HEK293 (cell line): Measurements from ENCODE around the gene UBQLN1.
A peak's percentile ranks its signal among the peaks of the same experiment; 100 is the strongest.

Experiments
- EGR2 ChIP-seq: fragments of 450-650 bp; formaldehyde crosslinking; IDR thresholded peaks from 2 replicates; pipeline ENCODE4 v1.5.1; 2016; ENCODE audit warnings: low read depth, missing biosample characterization, missing genetic modification characterization
- PRDM2 ChIP-seq: fragments of 450-650 bp; formaldehyde crosslinking; IDR thresholded peaks from 2 replicates; pipeline ENCODE4 v1.5.1; 2016; ENCODE audit warnings: missing biosample characterization, missing genetic modification characterization, borderline replicate concordance
- PRDM4 ChIP-seq: fragments of 450-650 bp; formaldehyde crosslinking; IDR thresholded peaks from 2 replicates; pipeline ENCODE4 v1.5.1; 2017; ENCODE audit warnings: missing biosample characterization, missing genetic modification characterization
- YY1 ChIP-seq: fragments of 450-650 bp; formaldehyde crosslinking; IDR thresholded peaks from 2 replicates; pipeline ENCODE4 v1.5.1; 2018; ENCODE audit warnings: missing biosample characterization, missing genetic modification characterization
- ZBTB11 ChIP-seq: fragments of 450-650 bp; formaldehyde crosslinking; conservative IDR thresholded peaks from 2 replicates; pipeline ENCODE4 v1.5.1; 2016; ENCODE audit warnings: low read depth, missing biosample characterization, missing genetic modification characterization
- ZBTB17 ChIP-seq: fragments of 450-650 bp; formaldehyde crosslinking; IDR thresholded peaks from 2 replicates; pipeline ENCODE4 v1.5.1; 2016; ENCODE audit warnings: missing biosample characterization, missing genetic modification characterization
- ZBTB49 ChIP-seq: fragments of 450-650 bp; formaldehyde crosslinking; IDR thresholded peaks from 2 replicates; pipeline ENCODE4 v1.5.1; 2016; ENCODE audit warnings: missing biosample characterization, missing genetic modification characterization, low read depth
- ZNF335 ChIP-seq: fragments of 450-650 bp; formaldehyde crosslinking; conservative IDR thresholded peaks from 2 replicates; pipeline ENCODE4 v1.5.1; 2016; ENCODE audit warnings: missing biosample characterization, missing genetic modification characterization
- ZNF341 ChIP-seq: fragments of 450-650 bp; formaldehyde crosslinking; IDR thresholded peaks from 2 replicates; pipeline ENCODE4; 2016; ENCODE audit warnings: low read depth, missing biosample characterization, missing genetic modification characterization
- ZNF366 ChIP-seq: fragments of 450-650 bp; formaldehyde crosslinking; conservative IDR thresholded peaks from 2 replicates; pipeline ENCODE4 v1.5.1; 2016; ENCODE audit warnings: missing biosample characterization, missing genetic modification characterization
- ZNF561 ChIP-seq: fragments of 450-650 bp; IDR thresholded peaks from 2 replicates; pipeline ENCODE4 v1.5.1; 2018; ENCODE audit warnings: missing biosample characterization, missing genetic modification characterization, borderline replicate concordance
- ZNF610 ChIP-seq: fragments of 450-650 bp; formaldehyde crosslinking; IDR thresholded peaks from 2 replicates; pipeline ENCODE4 v1.5.1; 2016; ENCODE audit warnings: missing biosample characterization, missing genetic modification characterization, borderline replicate concordance
- ZNF626 ChIP-seq: fragments of 450-650 bp; sonication (Bioruptor Pico); formaldehyde crosslinking; IDR thresholded peaks from 2 replicates; pipeline ENCODE4 v1.5.1; 2018; ENCODE audit warnings: missing biosample characterization, missing genetic modification characterization, inconsistent platforms
- ZNF704 ChIP-seq: fragments of 450-650 bp; formaldehyde crosslinking; IDR thresholded peaks from 2 replicates; pipeline ENCODE4 v1.5.1; 2016; ENCODE audit warnings: missing biosample characterization, missing genetic modification characterization
- ZNF777 ChIP-seq: fragments of 450-650 bp; formaldehyde crosslinking; IDR thresholded peaks from 2 replicates; pipeline ENCODE4 v1.5.1; 2017; ENCODE audit warnings: missing biosample characterization, missing genetic modification characterization, borderline replicate concordance
- ZSCAN18 ChIP-seq: fragments of 450-650 bp; formaldehyde crosslinking; IDR thresholded peaks from 2 replicates; pipeline ENCODE4 v1.5.1; 2016; ENCODE audit warnings: missing biosample characterization, missing genetic modification characterization
- ZSCAN30 ChIP-seq: fragments of 450-650 bp; IDR thresholded peaks from 2 replicates; pipeline ENCODE4 v1.5.1; 2018; ENCODE audit warnings: missing biosample characterization, mild to moderate bottlenecking, missing genetic modification characterization, moderate library complexity
- ZXDB ChIP-seq: fragments of 450-650 bp; formaldehyde crosslinking; IDR thresholded peaks from 2 replicates; pipeline ENCODE4 v1.5.1; 2016; ENCODE audit warnings: missing biosample characterization, missing genetic modification characterization
- TF ChIP-seq, protein P1 (sequence below): fragments of 450-650 bp; formaldehyde crosslinking; IDR thresholded peaks from 2 replicates; pipeline ENCODE4 v1.5.1; 2017; ENCODE audit warnings: missing biosample characterization, mild to moderate bottlenecking, missing genetic modification characterization, moderate library complexity

UBQLN1 gene

DNA sequence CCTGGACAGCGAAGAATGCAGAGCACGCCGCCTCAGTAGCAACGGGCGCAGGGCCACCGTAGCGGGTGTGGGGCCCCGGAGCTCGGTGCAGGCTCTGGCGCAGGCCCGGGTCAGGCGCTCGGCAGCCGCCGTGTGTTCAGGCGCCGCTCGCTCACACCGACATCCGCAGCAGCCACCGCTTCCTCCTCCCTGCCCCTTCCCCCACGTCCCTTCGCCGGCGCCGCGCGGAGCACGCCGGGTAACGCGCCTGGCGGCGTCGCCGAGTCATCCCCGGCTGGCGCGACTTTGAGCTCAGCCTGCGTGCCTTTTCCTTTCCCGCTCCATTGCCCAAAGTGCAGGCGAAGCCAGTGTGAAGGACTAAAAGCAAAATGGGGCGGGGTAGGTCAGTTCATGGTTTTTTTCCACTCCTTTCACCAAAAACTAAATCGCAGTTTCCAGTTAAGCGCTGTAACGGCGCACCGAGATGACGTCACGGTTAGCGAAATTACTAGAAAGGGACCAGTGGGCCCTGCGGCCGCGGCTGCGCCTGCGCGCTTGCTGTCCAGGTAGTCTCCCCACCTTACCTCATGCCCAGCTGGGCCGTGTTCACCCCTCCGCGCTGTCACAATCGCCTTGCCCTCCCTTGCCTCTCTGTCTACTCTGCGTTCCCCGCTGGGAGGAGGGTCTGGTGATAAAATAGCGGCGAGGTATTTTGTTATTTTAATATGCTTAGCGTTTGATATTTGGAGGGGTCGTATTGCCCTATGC, at the start of gene UBQLN1 (continued):
- TF ChIP-seq ZBTB49 (no peak), ZNF335 (peak; percentile 91), EGR2 (tag by site-specific recombination) (no peak), PRDM4 (no peak), ZBTB17 (tag by site-specific recombination) (peak; percentile 91), ZSCAN18 (no peak), ZSCAN30 (tag by site-specific recombination) (no peak; the same call in 1 of the 2 replicates), ZNF777 (tag by site-specific recombination) (no peak), ZBTB11 (tag by site-specific recombination) (peak; percentile 33; the same call in 1 of the 2 replicates), ZNF610 (tag by site-specific recombination) (peak; percentile 73; the same call in 1 of the 2 replicates), ZNF366 (tag by site-specific recombination) (no peak), ZNF704 (tag by site-specific recombination) (no peak), ZNF626 (no peak), ZXDB (tag by site-specific recombination) (peak; percentile 81), PRDM2 (tag by site-specific recombination) (no peak), ZNF561 (no peak), ZNF341 (peak; percentile 95), YY1 (tag by site-specific recombination) (0 out of 2 replicates have a peak, but pooled peaks have one; percentile 36)
- TF ChIP-seq, protein P1, sequence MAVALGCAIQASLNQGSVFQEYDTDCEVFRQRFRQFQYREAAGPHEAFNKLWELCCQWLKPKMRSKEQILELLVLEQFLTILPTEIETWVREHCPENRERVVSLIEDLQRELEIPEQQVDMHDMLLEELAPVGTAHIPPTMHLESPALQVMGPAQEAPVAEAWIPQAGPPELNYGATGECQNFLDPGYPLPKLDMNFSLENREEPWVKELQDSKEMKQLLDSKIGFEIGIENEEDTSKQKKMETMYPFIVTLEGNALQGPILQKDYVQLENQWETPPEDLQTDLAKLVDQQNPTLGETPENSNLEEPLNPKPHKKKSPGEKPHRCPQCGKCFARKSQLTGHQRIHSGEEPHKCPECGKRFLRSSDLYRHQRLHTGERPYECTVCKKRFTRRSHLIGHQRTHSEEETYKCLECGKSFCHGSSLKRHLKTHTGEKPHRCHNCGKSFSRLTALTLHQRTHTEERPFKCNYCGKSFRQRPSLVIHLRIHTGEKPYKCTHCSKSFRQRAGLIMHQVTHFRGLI (tag by site-specific recombination): no peak
